ENCODE measurements around the gene MYH16.

MYH16 gene

DNA sequence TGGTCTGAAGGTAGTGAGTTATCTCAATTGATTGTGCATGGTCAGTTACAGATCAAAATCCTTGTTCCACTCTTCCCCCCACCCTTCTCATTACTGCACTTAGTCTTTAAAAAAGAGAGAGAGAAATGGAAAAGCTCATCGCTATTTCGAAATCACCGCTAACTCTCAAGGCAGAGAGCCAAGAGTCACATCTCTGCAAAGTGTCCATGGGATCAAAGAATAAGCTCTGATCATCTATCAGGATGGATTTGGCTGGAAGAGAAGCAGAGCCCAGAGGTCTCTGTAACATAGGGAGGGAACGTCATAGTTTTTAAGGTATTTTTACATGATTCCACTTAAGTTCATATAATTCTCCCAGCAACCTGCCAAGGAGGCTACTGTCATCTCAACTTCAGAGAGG, 30.0 kb upstream of the MYH16 start:
- Histone ChIP-seq H3K36me3 (ENCODE audit: control insufficient read depth, insufficient read depth, low read length) (no peaks in the 10 kb centered on the region), H3K4me1 (ENCODE audit: control insufficient read depth, insufficient read depth, low read length, poor library complexity, severe bottlenecking) (no peaks in the 10 kb centered on the region), H3K27ac (ENCODE audit: insufficient read depth, low read length, poor library complexity, severe bottlenecking) (no peak overlapping the region), H3K9me3 (ENCODE audit: control insufficient read depth, low read length) (no peaks in the 10 kb centered on the region), H3K27me3 (replicated peaks; ENCODE audit: control insufficient read depth, insufficient read depth, low read length, poor library complexity, severe bottlenecking) (peaks cover 5% of the 10 kb centered on the region), H3K4me3 (ENCODE audit: insufficient read depth, low read depth, low read length, poor library complexity, severe bottlenecking) (no peak overlapping the region)
- DNase-seq: no peak

DNA sequence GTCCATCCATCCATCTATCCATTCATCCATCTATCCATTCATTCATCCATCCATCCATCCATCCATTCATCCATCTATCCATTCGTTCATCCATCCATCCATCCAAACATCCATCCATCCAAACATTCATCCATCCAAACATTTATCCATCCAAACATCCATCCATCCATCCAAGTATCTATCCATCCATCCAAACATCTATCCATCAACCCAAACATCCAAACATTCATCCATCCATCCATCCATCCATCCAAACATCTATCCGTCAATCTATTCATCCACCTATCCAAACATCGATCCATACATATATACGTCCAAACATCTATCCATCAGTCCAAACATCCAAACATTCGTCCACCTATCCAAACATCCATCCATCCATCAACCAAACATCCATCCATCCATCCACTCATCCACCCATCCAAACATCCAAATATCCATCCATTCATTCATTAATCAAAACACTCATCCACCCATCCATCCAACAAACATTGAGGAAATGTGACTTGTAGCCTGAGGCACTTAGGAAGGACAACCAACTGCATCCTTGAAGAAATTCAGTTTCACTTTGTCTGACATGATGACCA, 28.8 kb upstream of the MYH16 start:
- Histone ChIP-seq H3K9me3 (ENCODE audit: control insufficient read depth, low read length) (no peaks in the 10 kb centered on the region), H3K4me1 (ENCODE audit: control insufficient read depth, insufficient read depth, low read length, poor library complexity, severe bottlenecking) (no peaks in the 10 kb centered on the region), H3K4me3 (ENCODE audit: insufficient read depth, low read depth, low read length, poor library complexity, severe bottlenecking) (no peak overlapping the region), H3K27me3 (replicated peaks; ENCODE audit: control insufficient read depth, insufficient read depth, low read length, poor library complexity, severe bottlenecking) (peaks cover 5% of the 10 kb centered on the region), H3K36me3 (ENCODE audit: control insufficient read depth, insufficient read depth, low read length) (no peaks in the 10 kb centered on the region), H3K27ac (ENCODE audit: insufficient read depth, low read length, poor library complexity, severe bottlenecking) (no peak overlapping the region)
- no peak for DNase-seq

DNA sequence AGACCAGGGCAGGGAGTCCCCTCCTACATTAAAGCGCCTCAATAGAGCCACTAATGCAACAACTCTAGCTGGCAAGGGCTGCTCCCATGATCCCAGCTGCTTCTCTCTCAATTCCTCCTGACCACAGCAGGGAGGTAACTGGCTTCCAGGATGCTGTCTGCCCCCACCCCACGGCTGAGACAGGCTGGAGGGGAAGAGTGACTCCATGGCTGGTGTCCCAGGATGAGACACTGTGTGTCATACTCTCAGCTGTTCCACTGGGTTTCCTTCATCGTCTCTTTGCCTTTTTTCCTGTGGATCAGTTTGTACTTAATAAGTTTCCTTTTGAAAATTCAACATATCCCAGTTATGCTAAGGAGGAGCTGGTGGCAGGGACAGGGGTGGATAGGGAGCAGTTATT, 27.7 kb upstream of the MYH16 start:
- no peaks in the 10 kb centered on the region for H3K4me1 ChIP-seq (ENCODE audit: control insufficient read depth, insufficient read depth, low read length, poor library complexity, severe bottlenecking)
- DNase-seq: no peak
- no peak overlapping the region for H3K27ac ChIP-seq (ENCODE audit: insufficient read depth, low read length, poor library complexity, severe bottlenecking)
- no peak overlapping the region for H3K4me3 ChIP-seq (ENCODE audit: insufficient read depth, low read depth, low read length, poor library complexity, severe bottlenecking)
- H3K36me3 ChIP-seq (ENCODE audit: control insufficient read depth, insufficient read depth, low read length): no peaks in the 10 kb centered on the region
- peaks cover 5% of the 10 kb centered on the region for H3K27me3 ChIP-seq (replicated peaks; ENCODE audit: control insufficient read depth, insufficient read depth, low read length, poor library complexity, severe bottlenecking)
- no peaks in the 10 kb centered on the region for H3K9me3 ChIP-seq (ENCODE audit: control insufficient read depth, low read length)

DNA sequence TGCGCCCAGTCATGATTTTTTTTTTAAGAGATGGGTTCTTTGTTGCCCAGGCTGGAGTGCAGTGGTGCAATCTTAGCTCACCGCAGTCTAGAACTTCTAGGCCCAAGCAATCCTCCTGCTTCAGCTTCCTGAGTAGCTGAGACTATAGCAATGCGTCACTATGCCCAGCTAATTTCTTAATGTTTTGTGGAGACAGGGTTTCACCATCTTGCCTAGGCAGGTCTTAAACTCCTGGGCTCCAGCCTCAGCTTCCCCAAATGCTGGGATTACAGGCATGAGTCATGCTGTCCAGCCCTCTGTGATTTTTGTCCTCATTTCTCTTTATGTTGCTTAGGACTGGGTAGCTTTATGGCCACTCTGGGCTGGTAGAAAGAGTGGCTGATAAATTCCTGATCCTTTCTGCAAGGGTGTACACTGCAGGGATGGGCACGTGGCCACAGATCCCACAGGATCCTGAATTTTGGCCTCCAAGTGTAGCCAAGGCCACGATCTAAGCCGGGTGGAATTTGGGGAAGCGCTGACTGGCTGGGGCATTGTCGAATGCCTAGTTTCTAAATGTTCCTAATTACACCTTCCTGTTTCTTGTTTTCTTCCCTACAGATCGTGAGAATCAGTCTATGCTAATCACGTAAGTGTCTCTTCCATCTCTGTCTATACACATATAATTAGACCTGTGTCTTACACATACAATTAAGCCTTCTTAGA, 24.1 kb upstream of the MYH16 start:
- DNase-seq: no peak
- no peaks in the 10 kb centered on the region for H3K27me3 ChIP-seq (replicated peaks; ENCODE audit: control insufficient read depth, insufficient read depth, low read length, poor library complexity, severe bottlenecking)
- H3K36me3 ChIP-seq (ENCODE audit: control insufficient read depth, insufficient read depth, low read length): no peaks in the 10 kb centered on the region
- H3K4me3 ChIP-seq (ENCODE audit: insufficient read depth, low read depth, low read length, poor library complexity, severe bottlenecking): no peak overlapping the region
- H3K27ac ChIP-seq (ENCODE audit: insufficient read depth, low read length, poor library complexity, severe bottlenecking): no peak overlapping the region
- H3K4me1 ChIP-seq (ENCODE audit: control insufficient read depth, insufficient read depth, low read length, poor library complexity, severe bottlenecking): no peaks in the 10 kb centered on the region
- H3K9me3 ChIP-seq (ENCODE audit: control insufficient read depth, low read length): no peaks in the 10 kb centered on the region

DNA sequence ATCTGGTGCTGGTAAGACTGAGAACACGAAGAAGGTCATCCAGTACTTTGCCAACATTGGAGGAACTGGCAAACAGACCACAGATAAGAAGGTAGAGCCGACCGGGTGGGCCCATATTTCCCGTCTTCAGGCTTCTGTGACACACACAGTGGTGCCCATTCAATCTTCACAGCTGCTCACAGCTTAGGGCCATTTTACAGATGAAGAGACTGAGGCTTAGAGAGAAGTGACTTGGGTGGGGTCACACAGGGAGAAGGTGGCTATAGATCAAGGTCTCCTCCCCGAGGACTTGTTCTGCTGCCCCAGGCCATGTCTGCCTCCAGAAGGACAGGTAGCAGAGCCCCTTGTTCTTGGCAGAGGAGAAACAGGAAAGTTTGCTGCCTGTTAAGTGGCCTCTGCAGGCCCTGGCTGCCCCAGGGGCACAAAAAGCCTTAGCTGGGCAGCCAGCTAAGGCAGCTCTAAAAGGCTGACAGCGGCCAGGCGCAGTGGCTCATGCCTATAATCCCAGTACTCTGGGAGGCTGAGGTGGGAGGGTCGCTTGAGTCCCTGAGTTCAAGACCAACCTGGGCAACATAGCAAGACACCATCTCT, 22.6 kb upstream of the MYH16 start:
- Histone ChIP-seq H3K9me3 (ENCODE audit: control insufficient read depth, low read length) (no peaks in the 10 kb centered on the region), H3K27me3 (replicated peaks; ENCODE audit: control insufficient read depth, insufficient read depth, low read length, poor library complexity, severe bottlenecking) (no peaks in the 10 kb centered on the region), H3K36me3 (ENCODE audit: control insufficient read depth, insufficient read depth, low read length) (no peaks in the 10 kb centered on the region), H3K27ac (ENCODE audit: insufficient read depth, low read length, poor library complexity, severe bottlenecking) (no peak overlapping the region), H3K4me3 (ENCODE audit: insufficient read depth, low read depth, low read length, poor library complexity, severe bottlenecking) (no peak overlapping the region), H3K4me1 (ENCODE audit: control insufficient read depth, insufficient read depth, low read length, poor library complexity, severe bottlenecking) (no peaks in the 10 kb centered on the region)
- no peak for DNase-seq

DNA sequence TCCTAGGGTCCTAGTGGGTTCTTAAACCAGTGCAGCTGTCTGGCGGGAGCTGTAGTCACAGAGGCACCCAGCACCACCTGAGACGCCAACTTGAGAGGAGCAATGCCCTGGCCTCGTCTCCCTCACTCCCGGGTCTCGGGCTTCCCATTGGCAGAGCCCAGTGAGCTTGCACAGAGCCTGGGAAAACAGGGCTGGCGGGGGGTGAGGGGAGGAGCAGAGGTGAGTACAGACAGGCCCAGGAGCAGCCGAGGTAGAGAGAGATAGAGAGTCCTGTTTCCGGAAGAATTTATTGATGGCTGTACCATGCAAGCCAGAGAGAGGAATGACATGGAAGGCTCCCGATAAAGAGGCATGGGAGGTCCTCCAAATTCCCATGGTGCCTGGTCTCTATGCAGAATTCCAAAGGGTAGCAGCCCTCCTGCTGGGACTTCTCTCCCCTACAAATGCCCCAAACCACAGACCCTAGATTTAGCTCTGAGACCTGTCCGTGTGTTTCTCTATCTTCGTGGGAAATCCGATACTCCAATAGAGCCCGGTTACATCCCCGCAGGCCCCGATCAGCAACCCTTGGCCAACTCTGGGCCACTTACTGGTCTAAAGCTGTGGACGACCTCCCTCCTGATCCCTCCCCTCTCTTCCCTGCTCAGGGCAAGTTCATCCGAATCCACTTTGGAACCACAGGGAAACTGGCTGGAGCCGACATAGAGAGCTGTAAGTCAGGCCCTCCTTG, 20.3 kb upstream of the MYH16 start:
- H3K27me3 ChIP-seq (replicated peaks; ENCODE audit: control insufficient read depth, insufficient read depth, low read length, poor library complexity, severe bottlenecking): no peaks in the 10 kb centered on the region
- H3K4me1 ChIP-seq (ENCODE audit: control insufficient read depth, insufficient read depth, low read length, poor library complexity, severe bottlenecking): no peaks in the 10 kb centered on the region
- DNase-seq: no peak
- H3K4me3 ChIP-seq (ENCODE audit: insufficient read depth, low read depth, low read length, poor library complexity, severe bottlenecking): no peak overlapping the region
- H3K9me3 ChIP-seq (ENCODE audit: control insufficient read depth, low read length): no peaks in the 10 kb centered on the region
- H3K36me3 ChIP-seq (ENCODE audit: control insufficient read depth, insufficient read depth, low read length): no peaks in the 10 kb centered on the region
- H3K27ac ChIP-seq (ENCODE audit: insufficient read depth, low read length, poor library complexity, severe bottlenecking): no peak overlapping the region

DNA sequence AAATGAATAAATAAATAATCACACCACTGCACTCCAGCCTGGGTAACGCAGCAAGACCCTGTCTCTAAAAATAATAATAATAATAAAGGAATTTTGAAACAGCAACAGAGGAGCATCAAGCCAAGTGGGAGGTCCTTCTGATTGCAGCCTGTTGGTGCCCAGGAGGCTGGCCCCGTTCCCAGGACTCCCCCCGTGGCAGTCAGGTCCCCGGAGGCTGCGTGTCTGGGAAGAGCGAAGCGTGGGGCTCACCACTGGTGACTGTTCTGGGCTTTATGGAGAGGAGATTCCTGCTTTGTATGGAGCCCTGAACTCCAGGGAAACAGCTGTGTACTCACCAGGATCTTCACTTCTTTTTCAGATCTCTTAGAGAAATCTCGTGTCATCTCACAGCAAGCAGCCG, 19.3 kb upstream of the MYH16 start:
- Histone ChIP-seq H3K9me3 (ENCODE audit: control insufficient read depth, low read length) (no peaks in the 10 kb centered on the region), H3K27ac (ENCODE audit: insufficient read depth, low read length, poor library complexity, severe bottlenecking) (no peak overlapping the region), H3K4me3 (ENCODE audit: insufficient read depth, low read depth, low read length, poor library complexity, severe bottlenecking) (no peak overlapping the region), H3K36me3 (ENCODE audit: control insufficient read depth, insufficient read depth, low read length) (no peaks in the 10 kb centered on the region), H3K27me3 (replicated peaks; ENCODE audit: control insufficient read depth, insufficient read depth, low read length, poor library complexity, severe bottlenecking) (no peaks in the 10 kb centered on the region), H3K4me1 (ENCODE audit: control insufficient read depth, insufficient read depth, low read length, poor library complexity, severe bottlenecking) (no peaks in the 10 kb centered on the region)
- no peak for DNase-seq

DNA sequence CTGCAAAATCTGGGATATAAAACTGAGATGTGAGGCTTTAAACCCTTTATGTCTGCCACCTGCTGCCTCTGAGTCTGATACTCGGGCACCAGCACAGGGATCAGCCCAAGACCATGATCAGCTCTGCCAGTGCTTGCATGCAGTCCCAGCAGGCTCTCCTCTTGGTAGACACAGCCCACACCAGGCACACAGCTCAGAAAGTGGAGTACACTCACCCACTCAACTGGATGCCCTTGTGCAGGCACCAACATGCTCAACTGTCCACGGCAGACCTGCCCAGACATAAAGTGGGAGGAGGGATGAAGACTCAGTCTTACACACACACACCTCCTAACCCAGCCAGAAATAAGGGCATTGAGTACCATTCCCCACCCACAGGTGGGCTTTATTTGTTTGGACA, 18.2 kb upstream of the MYH16 start:
- Histone ChIP-seq H3K36me3 (ENCODE audit: control insufficient read depth, insufficient read depth, low read length) (no peaks in the 10 kb centered on the region), H3K9me3 (ENCODE audit: control insufficient read depth, low read length) (no peaks in the 10 kb centered on the region), H3K27me3 (replicated peaks; ENCODE audit: control insufficient read depth, insufficient read depth, low read length, poor library complexity, severe bottlenecking) (no peaks in the 10 kb centered on the region), H3K4me3 (ENCODE audit: insufficient read depth, low read depth, low read length, poor library complexity, severe bottlenecking) (no peak overlapping the region), H3K27ac (ENCODE audit: insufficient read depth, low read length, poor library complexity, severe bottlenecking) (no peak overlapping the region), H3K4me1 (ENCODE audit: control insufficient read depth, insufficient read depth, low read length, poor library complexity, severe bottlenecking) (no peaks in the 10 kb centered on the region)
- DNase-seq: no peak

DNA sequence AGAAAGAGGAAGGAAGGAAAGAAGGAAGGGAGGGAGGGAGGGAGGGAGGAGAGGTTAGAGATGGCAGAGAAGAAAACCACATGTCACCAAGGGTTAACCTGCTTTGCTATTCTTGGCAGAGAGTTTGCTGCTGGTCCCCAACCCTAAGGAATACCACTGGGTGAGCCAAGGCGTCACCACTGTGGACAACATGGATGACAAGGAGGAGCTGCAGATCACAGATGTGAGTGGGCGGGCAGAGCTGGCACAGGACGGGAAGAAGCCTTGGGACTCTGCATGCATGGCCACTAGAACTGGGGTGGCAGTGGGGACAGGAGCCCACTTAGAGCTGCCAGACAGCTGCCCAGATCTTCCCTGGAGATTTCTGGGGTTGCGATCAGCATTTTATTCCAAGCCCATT, 17.2 kb upstream of the MYH16 start:
- Histone ChIP-seq H3K27ac (ENCODE audit: insufficient read depth, low read length, poor library complexity, severe bottlenecking) (no peak overlapping the region), H3K27me3 (replicated peaks; ENCODE audit: control insufficient read depth, insufficient read depth, low read length, poor library complexity, severe bottlenecking) (no peaks in the 10 kb centered on the region), H3K36me3 (ENCODE audit: control insufficient read depth, insufficient read depth, low read length) (no peaks in the 10 kb centered on the region), H3K4me3 (ENCODE audit: insufficient read depth, low read depth, low read length, poor library complexity, severe bottlenecking) (no peak overlapping the region), H3K4me1 (ENCODE audit: control insufficient read depth, insufficient read depth, low read length, poor library complexity, severe bottlenecking) (no peaks in the 10 kb centered on the region), H3K9me3 (ENCODE audit: control insufficient read depth, low read length) (no peaks in the 10 kb centered on the region)
- DNase-seq: no peak

DNA sequence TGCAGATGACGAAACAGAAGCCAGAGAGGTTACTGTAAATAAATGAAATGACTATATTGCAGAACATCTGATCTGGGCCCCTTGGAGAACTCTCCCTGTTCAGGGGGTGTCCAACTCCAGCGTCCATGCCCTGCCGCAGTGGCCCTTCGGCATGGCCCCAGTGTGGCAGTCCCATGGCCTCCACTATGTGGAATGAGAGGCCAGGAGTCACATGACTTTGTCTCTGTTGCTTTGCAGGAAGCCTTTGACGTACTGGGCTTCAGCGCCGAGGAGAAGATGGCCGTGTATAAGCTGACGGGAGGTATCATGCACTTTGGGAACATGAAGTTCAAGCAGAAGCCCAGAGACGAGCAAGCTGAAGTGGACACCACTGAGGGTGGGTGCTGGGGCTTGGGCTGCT, 15.6 kb upstream of the MYH16 start:
- Histone ChIP-seq H3K4me1 (ENCODE audit: control insufficient read depth, insufficient read depth, low read length, poor library complexity, severe bottlenecking) (no peaks in the 10 kb centered on the region), H3K27me3 (replicated peaks; ENCODE audit: control insufficient read depth, insufficient read depth, low read length, poor library complexity, severe bottlenecking) (no peaks in the 10 kb centered on the region), H3K4me3 (ENCODE audit: insufficient read depth, low read depth, low read length, poor library complexity, severe bottlenecking) (no peak overlapping the region), H3K36me3 (ENCODE audit: control insufficient read depth, insufficient read depth, low read length) (no peaks in the 10 kb centered on the region), H3K27ac (ENCODE audit: insufficient read depth, low read length, poor library complexity, severe bottlenecking) (no peak overlapping the region), H3K9me3 (ENCODE audit: control insufficient read depth, low read length) (no peaks in the 10 kb centered on the region)
- DNase-seq: no peak
